GM19463 (cell line): ENCODE measurements around the gene TPM4.
"Not testable (repeated sequence)": the region's sequence is repeated elsewhere in the genome, so short reads cannot be mapped to it uniquely, and the experiment has no call there.

Source experiments
- ATAC-seq: cut with Tn5 transposase; IDR thresholded peaks from one replicate; pipeline ENCODE4 v1.9.1; 2021; ENCODE audit warnings: mild to moderate bottlenecking, moderate library complexity; ENCODE audit not compliant: unreplicated experiment

TPM4 gene

DNA sequence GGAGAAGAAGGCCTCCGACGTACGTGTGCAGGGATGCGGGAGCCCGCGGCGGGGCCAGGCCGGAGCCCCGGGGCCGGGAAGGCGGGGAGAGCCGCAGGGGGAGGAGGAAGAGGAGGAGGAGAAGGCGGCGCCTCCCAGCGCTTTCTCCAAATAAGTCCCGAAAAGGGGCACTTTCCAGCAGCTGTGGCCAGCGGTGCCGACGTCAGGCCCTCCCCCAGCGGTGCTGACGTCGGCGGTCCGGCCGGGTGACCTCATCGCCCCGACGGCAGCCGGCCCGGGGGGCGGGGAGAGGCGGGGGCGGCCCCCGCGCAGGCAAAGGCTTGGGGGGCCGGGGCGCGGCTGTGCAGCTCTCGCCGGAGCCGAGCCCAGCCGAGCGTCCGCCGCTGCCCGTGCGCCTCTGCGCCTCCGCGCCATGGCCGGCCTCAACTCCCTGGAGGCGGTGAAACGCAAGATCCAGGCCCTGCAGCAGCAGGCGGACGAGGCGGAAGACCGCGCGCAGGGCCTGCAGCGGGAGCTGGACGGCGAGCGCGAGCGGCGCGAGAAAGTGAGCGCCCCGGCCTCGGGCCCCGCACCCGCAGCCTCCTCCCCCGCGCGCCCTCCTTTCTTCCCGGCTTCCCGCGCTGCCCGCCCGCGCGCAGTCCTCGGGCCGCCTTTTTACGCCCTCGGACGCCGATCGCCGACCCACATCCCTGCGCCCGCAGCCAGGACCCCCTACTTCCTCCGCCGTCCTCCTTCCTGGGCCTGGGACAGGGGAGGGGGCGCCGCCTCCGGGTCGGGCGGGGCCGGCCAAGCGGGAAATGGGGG, at the start of gene TPM4:
Gene TPM4 (plus strand): TSS at position 342 of the 804 bp plus-strand sequence. CDS start 71 bp downstream, at position 413.
- peak; percentile 64 for ATAC-seq

DNA sequence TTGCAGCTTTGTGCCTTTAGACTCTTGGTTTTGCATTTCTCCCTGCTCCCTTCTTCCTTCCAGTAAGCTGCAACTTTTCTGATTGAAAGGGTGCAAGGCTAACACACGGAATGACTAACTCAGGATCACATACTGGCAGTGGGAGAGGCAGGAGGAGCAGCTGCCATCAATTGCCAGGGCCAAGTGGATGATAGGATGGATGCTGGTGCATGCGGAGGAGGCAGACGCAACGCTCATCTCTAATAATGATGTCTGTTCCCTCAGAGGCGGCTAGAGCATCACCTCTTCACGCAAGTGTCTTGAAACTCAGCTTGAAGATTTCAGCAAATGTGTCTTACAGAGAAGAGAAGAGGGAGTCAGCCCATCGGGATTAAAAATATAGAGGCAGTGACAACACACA, 49.5 kb upstream of the TPM4 start:
- ATAC-seq: no peak

DNA sequence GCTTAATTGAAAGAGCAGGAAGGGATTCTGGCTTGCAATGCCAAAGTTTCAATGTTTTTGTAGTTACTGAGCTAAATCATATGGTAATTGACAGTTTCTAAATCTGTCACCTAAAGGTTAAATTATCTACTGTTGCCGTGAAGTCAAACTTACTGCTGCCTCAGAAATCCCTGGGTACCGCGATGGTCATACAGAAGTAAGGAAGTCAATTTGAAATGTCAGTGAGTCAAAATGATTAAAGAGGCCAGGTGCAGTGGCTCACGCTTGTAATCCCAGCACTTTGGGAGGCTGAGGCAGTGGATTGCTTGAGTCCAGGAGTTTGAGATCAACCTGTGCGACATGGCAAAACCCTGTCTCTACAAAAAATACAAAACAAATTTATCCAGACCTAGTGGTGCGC, 48.8 kb upstream of the TPM4 start:
- ATAC-seq: no peak

DNA sequence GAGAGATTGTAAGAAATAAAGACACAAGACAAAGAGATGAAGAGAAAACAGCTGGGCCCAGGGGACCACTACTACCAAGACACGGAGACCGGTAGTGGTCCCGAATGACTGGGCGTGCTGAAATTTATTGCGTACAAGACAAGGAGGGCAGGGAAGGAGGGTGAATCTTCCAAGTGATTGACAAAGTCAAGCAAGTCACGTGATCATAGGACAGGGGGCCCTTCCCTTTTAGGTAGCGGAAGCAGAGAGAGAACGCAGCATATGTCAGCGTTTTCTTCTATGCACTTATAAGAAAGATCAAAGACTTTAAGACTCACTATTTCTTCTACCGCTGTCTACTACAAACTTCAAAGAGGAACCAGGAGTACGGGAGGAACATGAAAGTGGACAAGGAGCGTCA, 46.1 kb upstream of the TPM4 start:
- ATAC-seq: not testable (repeated sequence)

DNA sequence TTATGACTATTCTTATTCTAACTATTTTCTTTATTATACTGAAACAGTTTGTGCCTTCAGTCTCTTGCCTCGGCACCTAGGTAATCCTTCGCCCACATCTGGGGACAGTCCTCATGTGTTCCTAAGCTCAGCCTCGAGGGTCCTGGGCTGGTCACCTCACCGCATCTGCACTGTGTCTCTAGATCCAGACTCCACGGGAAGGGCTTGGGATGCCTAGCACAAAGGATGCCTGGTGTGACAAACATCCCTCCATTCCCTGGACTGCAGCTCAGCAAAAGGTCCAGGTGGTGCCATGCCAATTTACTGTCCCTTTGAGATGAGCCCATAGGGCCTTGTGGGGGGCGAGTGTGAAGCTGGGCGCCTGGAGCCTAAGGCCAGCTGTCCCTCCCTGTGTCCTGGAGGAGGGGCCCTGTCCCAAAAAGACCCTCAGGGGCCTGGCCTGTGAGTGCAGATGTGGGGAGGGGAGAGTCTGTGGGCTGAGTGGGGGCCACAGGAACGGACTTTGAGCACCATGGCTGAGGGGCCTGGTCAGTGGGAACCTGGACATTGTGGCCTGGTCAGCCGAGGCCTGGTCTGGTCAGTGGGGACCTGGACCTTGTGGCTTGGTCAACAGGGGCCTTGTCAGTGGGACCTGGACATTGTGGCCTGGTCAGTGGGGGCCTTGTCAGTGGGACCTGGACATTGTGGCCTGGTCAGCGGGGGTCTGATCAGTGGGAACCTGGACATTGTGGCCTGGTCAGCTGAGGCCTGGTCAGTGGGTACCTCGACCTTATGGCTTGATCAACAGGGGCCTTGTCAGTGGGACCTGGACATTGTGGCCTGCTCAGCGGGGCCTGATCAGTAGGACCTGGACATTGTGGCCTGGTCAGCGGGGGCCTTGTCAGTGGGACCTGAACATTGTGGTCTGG, 45.1 kb upstream of the TPM4 start:
- no peak for ATAC-seq

DNA sequence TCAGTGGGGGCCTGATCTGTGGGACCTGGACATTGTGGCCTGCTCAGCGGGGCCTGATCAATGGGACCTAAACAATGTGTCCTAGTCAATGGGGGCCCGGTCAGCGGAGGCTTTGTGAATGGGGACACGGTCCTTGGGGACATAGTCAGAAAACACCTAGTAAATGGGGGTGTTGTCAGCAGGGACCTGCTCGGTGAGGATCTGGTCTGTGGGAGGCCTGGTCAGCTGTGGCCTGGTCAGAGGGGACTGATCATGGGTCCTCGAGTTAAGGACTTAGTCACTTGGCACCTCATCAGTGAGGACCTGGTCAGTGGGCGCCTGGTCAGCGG, 44.5 kb upstream of the TPM4 start:
- no peak for ATAC-seq

DNA sequence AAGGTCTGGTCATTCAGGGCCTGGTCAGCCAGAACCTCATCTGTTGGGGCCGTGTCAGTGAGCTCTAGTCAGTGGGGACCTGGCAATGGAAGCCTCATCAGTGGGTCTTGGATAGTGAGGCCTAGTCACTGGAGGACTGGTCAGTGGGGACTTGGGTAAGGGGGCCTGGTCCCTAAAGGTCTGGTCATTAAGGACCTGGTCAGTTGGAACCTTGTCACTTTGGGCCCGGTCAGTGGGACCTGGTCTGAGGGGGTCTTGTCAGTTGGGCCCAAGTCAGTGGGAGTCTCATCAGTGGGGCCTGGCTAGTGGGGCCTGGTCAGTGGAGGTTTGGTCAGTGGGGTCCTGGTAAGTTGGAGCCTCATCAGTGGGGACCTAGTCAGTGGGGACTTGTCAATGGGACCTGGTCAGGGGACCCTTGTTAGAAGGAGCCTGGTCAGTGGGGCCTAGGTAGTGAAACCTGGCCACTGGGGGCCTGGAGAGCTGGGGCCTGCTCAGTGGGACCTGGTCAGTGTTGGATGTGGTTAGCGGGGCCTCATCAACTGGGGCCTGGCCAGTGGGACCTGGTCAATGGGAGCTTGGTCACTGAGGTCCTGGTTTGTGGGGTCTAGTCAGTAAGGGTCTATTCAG, 43.7 kb upstream of the TPM4 start:
- no peak for ATAC-seq

DNA sequence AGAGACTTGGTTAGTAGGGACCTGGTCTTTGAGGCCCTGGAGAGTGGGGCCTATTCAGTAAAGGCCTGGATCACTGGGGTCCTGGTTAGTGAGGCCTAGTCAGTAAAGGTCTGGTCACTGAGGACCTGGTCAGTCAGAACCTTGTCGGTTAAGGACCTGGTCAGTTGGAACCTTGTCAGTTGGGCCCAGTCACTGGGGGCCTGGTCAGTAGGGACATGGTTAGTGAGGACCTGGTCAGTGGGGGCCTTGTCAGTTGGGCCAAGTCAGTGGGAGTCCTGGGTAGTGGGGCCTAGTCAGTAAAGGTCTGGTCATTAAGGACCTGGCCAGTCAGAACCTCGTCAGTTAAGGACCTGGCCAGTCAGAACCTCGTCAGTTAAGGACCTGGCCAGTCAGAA, 43.2 kb upstream of the TPM4 start:
- no peak for ATAC-seq

DNA sequence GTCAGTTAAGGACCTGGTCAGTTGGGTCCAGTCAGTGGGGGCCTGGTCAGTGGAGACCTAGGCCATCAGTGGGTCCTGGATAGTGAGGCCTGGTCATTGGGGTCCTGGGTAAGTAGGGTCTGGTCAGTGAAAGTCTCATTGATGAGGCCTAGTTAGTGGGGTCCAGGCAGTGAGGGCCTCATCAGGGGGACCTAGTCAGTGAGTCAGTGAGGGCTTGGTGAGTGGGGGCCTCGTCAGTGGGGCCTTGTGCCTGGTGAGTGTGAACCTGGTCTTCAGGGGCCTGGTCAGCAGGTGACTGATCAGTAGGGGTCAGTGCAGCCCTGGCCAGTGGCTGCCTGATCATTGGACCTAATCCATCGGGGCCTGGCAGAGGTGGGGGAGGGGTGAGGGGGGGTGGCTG, 42.6 kb upstream of the TPM4 start:
- ATAC-seq: no peak

DNA sequence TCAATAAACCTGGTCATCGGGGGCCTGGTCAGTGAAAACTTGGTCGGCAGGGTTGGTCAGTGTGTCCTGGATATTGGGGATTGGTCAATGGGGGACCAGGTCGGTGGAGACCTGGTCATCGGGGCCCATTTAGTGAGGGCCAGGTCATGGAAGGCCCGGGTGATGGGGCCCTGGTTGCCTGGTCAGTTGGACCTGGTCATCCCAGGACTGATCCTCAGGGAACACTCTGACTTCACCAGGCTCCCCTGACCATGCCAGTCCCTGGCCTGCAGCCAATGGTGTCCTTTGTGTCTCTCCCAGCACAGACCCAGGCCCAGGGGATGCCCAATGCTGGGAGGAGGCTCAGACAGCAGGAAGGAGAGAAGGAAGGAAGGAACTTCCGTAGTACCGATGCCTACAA, 42.1 kb upstream of the TPM4 start:
- ATAC-seq: no peak

DNA sequence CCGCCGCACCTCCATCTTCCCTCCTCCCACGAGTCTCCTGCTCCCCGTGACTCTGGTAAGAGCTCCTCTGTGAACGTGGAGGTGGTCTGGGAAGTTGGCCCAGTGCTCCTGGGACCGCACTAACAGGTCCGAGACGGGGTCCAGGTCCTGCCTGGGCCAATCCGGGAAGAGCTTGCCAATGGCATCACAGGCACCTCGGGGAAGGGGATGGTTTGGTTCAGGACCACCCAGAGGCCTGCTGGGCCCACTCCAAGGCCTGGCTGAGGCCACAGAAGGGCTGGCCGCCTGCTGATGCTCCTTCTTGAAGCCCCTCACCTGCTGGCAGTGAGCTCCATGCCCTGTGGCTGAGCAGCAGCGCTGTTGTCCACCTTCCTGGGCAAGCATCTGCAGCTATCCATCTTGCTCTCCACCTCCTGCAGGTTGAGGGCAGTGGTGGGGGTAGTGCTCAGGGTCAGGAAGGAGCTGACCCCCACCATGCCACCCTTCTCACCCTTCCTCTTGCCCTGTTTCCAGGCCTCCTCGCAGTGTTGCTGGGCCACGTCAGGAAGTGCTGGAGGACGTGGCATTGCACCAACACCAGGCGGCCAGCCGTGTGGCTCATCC, 41.2 kb upstream of the TPM4 start:
- ATAC-seq: no peak

DNA sequence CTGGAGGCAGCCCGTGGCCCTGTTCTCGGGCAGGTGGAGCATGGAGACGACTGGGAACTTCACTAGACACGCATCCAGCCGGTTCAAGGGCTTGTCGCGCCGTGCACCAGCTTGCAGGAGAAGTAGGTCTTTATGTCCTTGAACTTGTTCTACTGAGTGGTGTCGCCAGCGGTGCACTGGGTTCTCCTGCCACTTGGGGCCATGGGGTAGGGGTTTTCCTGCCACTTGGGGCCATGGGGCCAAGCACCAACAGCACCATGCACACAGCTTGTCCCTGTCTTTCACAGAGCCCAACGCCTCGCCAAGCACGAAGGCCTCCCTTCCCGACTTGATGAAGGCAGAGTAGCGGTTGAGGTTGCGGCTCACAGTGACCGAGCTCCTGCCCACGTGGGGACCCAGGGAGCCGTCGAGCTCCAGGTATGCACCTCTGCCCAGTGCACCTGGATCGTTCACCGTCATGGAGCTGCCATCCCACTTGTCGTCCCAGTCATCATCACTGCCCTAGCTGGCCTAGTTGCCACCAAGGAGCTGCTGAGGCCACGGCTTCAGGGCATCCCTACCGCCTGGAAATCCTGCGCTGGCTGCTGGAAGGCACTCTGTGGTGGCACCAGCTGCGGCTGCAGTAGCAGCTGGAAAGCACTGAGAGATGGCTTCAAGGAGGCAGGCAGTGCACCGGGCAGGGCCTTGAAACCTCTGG, 40.5 kb upstream of the TPM4 start:
- no peak for ATAC-seq

DNA sequence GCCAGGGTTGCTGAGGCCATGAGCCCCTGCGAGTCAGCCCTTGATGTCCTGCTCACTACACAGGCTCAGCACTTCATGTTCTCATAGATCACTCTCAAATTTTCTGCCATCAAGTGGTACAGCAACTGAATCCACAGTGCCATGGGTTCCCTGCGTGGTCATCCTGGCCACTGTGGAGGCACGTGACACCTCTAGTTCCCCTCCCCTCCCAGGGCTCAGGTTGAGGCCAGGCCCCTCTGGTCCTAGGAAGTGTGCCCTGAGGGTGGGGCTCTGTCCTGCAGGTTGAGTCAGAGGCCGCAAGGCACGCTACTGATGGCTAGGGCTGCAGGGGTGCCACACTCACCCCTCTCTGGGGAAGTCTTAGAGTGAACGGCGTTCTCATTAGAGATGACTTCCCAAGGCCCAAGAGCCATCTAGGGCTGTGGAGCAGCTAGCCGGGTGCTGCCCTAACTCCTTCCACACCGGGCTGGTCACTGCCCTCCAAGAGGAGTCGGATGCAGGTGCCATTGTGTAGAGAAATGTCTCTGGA, 39.8 kb upstream of the TPM4 start:
- ATAC-seq: no peak

DNA sequence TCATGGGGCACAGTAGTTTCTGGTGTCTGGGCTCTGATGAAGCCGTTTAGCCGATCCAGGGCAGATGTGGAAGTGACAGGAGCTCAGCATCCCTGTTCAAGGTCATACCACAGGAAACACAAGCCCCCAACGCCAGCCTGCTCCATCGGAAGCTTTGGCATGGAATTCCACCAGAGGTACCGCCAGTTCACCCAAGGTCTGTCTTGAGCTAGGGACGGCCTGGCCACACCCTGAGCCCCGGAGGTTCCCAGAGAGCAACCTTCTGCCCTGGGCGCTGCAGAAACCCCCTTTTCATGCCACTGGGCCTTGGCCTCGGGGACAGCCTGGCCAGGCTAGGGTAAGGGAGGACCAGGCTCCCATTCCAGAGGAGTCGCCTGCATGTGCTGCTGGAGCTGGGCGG, 39.4 kb upstream of the TPM4 start:
- no peak for ATAC-seq

DNA sequence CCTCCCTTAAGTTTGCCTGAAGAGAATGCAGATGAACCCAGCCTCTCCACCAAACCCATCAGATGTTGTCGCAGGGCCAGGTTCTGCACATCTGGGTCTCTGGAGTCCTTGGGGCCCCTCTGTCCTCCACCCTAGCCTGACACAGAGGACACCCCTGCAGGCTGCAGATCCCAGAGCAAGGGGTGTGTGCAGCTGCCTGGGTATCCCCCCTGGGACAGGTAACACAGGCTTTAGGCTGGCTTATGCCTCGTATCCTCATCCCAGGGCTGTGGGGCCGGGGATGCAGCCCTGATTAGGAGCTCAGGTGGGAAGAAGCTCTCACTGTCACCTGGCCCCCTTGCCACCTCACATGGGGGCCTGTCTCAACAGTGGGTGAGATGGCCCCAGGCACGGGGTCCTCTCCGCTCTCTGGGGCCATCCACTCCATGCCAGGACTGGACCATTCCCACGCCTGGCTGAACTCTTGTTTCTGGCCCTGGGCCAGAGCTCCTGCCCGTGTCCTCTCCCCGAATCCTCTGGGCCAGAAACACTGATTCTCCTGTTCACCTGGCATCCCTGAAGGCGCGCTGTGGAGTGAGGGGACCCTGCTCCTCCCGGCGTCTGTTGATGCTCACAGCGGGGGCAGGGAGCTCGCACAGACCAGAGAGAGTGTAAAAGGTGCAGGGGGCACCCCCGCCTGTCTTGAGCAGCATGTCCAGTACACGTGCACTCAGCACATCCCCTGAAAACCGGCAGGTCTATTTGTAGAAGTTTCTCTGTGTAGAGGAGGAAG, 38.7 kb upstream of the TPM4 start:
- no peak for ATAC-seq

DNA sequence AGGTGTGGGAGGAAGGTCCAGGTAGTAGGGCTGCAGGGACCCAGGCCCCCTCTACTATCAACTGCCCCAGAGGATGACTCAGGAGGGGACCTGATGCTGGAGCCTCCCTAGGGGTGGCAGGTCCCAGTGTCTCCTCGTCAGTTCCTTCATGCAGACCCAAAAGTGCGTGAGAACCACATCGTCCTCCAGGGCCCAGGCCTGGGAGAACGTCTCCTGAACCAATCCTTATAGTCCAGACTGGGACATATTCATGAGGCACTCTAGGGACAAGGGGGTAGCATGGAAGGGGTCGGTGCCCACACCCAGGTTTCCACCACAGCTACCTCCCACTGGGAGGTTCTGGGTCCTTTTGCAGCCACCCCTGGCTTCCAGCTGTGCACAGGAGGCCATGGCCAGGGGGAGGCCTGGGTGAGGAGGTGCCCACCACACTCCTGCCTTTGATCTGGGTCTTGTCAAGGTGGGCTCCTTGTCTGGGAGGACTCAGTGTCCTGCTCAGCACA, 38.0 kb upstream of the TPM4 start:
- ATAC-seq: no peak

DNA sequence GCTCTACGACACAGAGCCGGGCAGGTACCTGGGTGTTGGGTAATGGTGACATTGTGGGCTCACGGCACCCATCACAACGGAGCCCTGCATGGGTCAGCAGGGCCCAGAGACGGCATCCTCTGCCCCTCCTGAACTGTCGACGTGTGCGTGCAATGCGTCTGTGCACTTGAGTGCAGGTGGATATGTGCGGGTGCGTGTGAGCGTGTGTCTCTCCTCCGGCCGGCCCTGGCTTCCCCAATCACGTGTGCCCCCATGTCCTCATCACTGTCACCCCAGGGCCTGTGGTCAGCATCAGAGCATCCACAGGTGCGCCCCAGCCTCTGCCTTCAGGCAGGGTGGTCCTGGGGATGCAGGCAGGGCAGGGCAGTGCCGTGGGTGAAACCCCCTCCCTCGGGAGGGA, 37.2 kb upstream of the TPM4 start:
- no peak for ATAC-seq

DNA sequence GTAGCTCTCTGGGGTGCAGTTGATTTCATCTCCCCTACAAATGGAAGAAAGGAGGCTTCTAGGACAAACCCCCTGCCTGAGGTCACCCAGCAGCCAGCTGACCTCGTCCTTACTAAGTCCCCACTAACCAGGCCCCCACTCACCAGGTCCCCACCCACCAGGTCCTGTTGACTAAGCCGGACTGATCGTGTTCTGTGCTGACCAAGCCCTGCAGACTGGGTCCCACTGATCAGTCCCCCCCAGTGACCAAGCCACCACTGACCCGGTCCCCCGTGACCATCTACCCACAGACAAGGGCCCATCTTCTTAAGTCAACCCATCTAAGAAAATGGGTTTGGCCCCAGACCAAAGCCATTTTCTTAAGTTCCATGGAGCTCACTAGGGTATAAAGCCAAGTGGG, 36.8 kb upstream of the TPM4 start:
- ATAC-seq: no peak

DNA sequence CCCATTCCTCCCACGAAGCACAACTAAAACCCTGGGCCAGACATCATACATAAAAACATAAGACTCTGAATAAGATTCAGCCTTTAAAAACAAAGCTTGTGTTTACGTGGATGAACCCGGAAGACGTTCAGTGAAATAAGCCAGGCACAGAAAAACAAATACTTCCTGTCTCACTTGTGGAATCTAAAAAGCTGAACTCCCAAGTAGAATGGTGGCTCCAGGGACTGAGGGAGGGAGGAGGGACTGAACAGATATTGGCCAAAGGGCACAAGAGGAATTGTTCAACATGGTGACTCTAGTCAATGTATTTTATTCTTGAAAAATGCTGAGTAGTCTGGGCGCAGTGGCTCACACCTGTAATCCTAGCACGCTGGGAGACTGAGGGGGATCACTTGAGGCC, 35.7 kb upstream of the TPM4 start:
- ATAC-seq: no peak
